ENCODE results near the gene NUMB.

NUMB gene

DNA sequence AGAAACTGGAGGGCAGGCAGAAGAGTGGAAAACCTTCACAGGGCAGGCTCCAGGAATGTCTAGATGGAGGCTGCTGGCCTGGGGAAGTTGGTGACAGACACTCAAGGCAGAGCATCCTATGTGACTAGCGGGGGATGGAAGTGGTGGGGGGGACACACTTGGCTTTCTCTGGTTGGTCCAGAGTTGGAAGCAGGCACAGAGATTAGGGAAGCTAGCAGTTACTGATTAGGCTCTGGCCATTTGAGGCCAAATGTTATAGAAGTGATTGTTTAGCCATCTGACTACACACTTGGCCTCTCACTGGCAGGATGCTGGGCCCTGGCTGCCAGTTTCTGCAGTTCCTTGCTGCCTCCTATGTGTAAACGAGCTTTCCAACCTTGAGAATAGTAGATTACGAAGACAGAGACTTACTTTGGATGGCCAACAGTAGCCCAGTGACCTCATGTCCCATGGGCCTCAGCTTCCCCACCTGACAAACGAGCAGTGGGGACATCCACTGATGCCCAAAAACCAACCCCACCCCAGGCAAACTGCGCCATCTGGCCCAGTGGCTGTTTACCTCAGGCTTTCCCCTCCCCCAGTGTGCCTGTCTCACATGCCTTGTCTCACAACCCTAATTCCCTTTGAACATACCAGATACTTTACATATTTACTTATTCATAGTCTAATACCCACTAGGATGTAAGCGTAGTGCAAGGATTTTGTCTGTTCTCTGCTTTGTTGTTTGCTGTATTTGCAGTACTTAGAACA lies 118.3 kb downstream of the NUMB start:
- no peak overlapping the region for H3K4me3 ChIP-seq (ENCODE audit: low read depth, low read length)
- TF ChIP-seq CTCF (IDR thresholded peaks at IDR 0.05; ENCODE audit: control insufficient read depth, extremely low read depth, insufficient read depth) = no peak
- no peak for DNase-seq (ENCODE audit: low read depth)

DNA sequence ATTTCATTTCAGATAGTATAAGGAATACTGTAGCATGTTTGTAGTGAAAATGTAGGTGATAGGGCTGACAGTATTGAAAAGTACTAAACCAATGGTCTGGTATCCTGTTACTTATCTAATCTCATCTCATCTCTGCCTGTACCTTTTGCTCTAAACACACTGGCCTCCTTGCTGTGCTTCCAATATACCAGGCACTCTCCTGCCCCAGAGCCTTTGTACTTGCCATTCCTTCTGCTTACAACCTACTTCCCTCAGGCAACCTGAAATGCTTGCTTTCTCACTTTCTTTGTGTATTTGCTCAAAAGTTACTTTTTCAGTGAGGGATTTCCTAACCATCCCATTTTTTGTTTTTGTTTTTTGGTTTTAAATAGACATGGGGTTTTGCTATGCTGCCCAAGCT lies 119.1 kb downstream of the NUMB start:
- H3K4me3 ChIP-seq (ENCODE audit: low read depth, low read length) = no peak overlapping the region
- TF ChIP-seq CTCF (IDR thresholded peaks at IDR 0.05; ENCODE audit: control insufficient read depth, extremely low read depth, insufficient read depth) = no peak
- no peak for DNase-seq (ENCODE audit: low read depth)

DNA sequence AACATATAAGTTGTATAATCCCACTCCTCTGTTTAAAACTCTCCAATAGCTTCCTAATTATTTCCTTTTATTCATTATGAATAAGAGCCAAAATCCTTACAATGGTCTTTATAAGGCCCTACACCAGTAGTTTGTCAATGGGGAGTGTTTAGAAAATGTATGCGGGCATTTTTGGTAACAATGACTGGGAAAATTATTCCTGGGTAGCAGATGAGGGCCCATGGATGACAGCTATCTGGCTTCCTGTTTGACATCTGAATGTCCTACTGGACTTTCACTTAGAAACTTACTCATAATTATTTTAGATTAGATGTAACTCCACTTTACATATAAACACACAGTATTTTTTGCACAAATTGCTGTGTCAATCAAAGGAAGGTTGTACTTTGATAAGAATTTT lies 119.8 kb downstream of the NUMB start:
- no peak for DNase-seq (ENCODE audit: low read depth)
- H3K4me3 ChIP-seq (ENCODE audit: low read depth, low read length) = no peak overlapping the region
- no peak for TF ChIP-seq CTCF (IDR thresholded peaks at IDR 0.05; ENCODE audit: control insufficient read depth, extremely low read depth, insufficient read depth)

DNA sequence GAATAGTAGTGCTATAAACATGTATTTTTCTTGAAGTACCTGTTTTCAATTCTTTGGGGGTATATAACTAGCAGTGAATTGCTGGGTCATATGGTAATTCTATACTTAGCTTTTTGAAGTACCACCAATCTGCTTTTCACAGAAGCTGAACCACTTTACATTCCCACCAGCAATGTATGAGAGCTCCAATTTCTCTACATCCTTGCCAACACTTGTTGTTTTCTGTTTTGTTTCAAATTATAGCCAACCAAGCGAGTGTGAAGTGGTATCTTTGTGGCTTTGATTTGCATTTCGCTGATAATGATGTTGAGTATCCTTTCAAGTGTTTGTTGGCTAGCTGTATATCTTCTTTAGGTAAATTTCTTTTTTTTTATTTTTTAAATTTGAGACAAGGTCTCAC lies 125.3 kb downstream of the NUMB start:
- no peak for DNase-seq (ENCODE audit: low read depth)
- TF ChIP-seq CTCF (IDR thresholded peaks at IDR 0.05; ENCODE audit: control insufficient read depth, extremely low read depth, insufficient read depth) = no peak
- no peak overlapping the region for H3K4me3 ChIP-seq (ENCODE audit: low read depth, low read length)

DNA sequence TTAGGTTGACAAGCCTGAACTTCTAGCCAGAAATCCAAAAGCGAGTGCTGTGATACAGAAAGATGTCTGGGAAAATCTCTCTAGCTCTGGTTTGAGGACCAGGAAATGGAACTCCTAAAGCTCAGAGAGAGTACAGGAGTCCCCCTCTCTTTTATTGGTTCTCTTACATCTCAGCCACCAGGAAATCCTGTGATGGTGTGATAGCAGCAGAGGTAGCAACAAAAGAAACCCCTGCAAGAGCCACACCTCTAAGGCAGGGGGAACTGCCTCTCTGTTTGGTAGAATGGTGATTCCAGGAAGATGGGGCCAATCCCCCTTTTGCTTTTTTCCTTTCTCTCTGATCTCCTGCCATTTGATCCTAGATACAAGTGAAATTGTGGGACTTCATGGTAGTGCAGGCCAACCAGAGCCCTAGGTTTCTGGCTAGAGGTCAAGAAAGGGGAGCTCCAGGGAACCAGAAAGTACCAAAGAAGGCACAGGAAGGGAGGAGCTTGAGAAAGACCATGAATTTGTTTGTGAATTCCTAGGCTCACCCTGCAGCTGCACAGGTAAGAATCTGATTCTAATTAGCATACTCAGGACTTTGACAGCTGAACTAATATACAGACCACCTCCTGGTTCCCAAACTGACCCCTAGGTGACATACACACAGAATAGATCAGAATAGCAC lies 132.6 kb downstream of the NUMB start:
- TF ChIP-seq CTCF (IDR thresholded peaks at IDR 0.05; ENCODE audit: control insufficient read depth, extremely low read depth, insufficient read depth) = no peak
- H3K4me3 ChIP-seq (ENCODE audit: low read depth, low read length) = no peak overlapping the region
- no peak for DNase-seq (ENCODE audit: low read depth)

DNA sequence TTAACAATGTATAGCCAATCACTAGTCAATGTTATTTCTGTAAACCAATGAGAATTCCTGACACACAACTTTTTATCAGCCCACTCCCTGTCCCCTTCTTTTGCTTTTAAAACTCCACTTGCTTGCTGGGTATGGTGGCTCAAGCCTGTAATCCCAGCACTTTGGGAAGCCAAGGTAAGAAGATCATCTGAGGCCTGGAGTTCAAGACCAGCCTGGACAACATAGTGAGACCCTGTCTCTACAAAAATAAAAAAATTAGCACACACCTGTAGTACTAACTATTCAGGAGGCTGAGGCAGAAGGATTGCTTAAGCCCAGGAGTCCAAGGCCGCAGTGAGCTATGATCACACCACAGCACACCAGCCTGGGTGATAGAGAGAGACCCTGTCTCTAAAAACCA lies 133.3 kb downstream of the NUMB start:
- no peak overlapping the region for H3K4me3 ChIP-seq (ENCODE audit: low read depth, low read length)
- no peak for TF ChIP-seq CTCF (IDR thresholded peaks at IDR 0.05; ENCODE audit: control insufficient read depth, extremely low read depth, insufficient read depth)
- no peak for DNase-seq (ENCODE audit: low read depth)

All from LNCaP clone FGC (cell line).